GM18868 (cell line): ENCODE data around the gene DNAJC3.
"Not testable (repeated sequence)": the region's sequence is repeated elsewhere in the genome, so short reads cannot be mapped to it uniquely, and the experiment has no call there.

ENCODE experiments used
- ATAC-seq: cut with Tn5 transposase; IDR thresholded peaks from one replicate; pipeline ENCODE4 v1.9.1; 2021; ENCODE audit warnings: mild to moderate bottlenecking, moderate library complexity; ENCODE audit not compliant: unreplicated experiment

Gene DNAJC3

GRCh38 chr13:95712846-95713245 is 35.9 kb downstream of the DNAJC3 start:
- ATAC-seq = not testable (repeated sequence)

- no peak for ATAC-seq
Measured at GRCh38 chr13:95713651-95714050, 36.7 kb downstream of the DNAJC3 start.

- ATAC-seq = no peak
Measured at GRCh38 chr13:95714142-95714832, 37.3 kb downstream of the DNAJC3 start.

- no peak for ATAC-seq
Measured at GRCh38 chr13:95716231-95716630, 39.3 kb downstream of the DNAJC3 start.

- no peak for ATAC-seq
Measured at GRCh38 chr13:95722241-95722640, 45.3 kb downstream of the DNAJC3 start.

- no peak for ATAC-seq
Measured at GRCh38 chr13:95723438-95723837, 46.5 kb downstream of the DNAJC3 start.

- ATAC-seq = no peak
Measured at GRCh38 chr13:95724252-95724651, 47.3 kb downstream of the DNAJC3 start.

GRCh38 chr13:95726876-95727275 is 49.9 kb downstream of the DNAJC3 start:
- no peak for ATAC-seq

- no peak for ATAC-seq
Measured at GRCh38 chr13:95728957-95729356, 52.0 kb downstream of the DNAJC3 start.

GRCh38 chr13:95734124-95734523 is 57.2 kb downstream of the DNAJC3 start:
- no peak for ATAC-seq

GRCh38 chr13:95740071-95740978 is 63.4 kb downstream of the DNAJC3 start:
- ATAC-seq = not testable (repeated sequence)

GRCh38 chr13:95740979-95741320 is 64.0 kb downstream of the DNAJC3 start:
- ATAC-seq = no peak

- ATAC-seq = peak; percentile 86
Measured at GRCh38 chr13:95741584-95742563, 64.9 kb downstream of the DNAJC3 start.

GRCh38 chr13:95743192-95743591 is 66.3 kb downstream of the DNAJC3 start:
- no peak for ATAC-seq

GRCh38 chr13:95745289-95745688 is 68.3 kb downstream of the DNAJC3 start:
- ATAC-seq = no peak

GRCh38 chr13:95745752-95746151 is 68.8 kb downstream of the DNAJC3 start:
- ATAC-seq = no peak

- ATAC-seq = no peak
Measured at GRCh38 chr13:95749545-95749944, 72.6 kb downstream of the DNAJC3 start.

- ATAC-seq = no peak
Measured at GRCh38 chr13:95752677-95753076, 75.7 kb downstream of the DNAJC3 start.

GRCh38 chr13:95754069-95754468 is 77.1 kb downstream of the DNAJC3 start:
- no peak for ATAC-seq

GRCh38 chr13:95756072-95756471 is 79.1 kb downstream of the DNAJC3 start:
- ATAC-seq = no peak

- ATAC-seq = not testable (repeated sequence)
Measured at GRCh38 chr13:95762626-95763025, 85.7 kb downstream of the DNAJC3 start.
